NCI-H510A (cell line): Measurements from ENCODE around the gene KIAA1217.
"Not testable (repeated sequence)": the region's sequence is repeated elsewhere in the genome, so short reads cannot be mapped to it uniquely, and the experiment has no call there.

ENCODE experiments used
- DNase-seq: peaks from one replicate; lab custom pipeline; 2025; lab: John Stamatoyannopoulos, UW

The KIAA1217 gene

DNA sequence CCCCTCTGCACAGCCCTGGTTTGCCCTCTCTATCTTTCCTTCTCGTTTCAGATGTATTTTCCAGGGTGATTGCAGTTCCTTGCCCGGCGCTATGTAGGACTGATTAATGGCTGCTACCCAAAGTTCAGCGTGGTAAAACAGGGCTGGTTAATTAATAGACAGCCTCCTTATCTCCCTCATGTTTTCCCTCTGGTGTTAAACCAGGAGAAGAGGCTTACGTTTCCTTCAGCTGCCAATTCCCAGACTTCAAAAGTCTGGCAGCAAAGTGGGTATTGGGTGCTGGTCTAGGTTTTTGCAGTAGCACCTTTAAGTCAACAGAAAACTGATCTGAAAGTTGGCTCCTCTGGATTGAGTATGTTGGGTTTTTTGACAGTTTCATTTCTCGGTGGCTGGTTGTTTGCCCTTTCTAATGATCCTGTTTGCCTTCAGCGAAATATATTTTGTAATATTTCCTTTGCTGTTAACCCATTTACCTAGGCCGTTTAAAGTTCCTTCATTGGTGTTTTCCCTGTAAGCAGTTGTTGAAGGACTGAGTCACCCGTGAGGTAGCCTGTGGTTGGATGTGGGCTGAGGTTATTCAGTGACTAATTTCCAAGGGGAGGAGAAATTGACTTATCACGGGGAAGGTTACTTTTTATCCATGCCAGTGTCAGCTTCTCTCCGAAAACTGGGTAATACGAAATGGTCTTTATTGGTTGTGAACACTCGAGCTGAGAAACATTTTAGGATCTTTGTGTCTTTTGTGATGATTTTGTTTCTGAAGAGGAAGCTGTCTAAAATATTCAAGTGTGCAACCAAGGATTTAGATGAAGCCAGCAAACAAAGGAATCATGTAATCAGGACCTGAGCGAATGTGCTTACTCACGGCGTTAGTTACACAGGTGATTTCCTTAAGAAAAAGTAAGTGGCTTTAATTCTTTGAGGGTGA, 257.2 kb downstream of the KIAA1217 start:
- no peak for DNase-seq

DNA sequence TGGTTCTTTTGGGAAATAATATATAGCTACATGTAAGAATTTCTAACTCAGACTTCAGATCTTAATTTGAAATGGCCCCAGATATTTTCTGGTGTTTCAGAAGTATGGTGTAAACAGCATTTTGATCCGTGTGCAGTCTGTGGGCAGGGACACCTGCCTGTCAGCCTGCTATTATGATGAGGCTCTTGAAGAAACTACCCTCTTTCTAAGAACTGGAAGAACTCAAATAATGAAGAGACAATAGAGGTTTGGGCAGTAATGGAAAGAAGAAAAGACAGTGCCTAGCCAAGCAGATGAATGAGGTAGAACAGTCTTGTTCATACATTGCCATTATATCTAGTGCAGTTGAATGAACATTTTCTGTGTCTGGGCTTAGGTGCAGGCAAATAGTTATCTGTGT, 258.2 kb downstream of the KIAA1217 start:
- DNase-seq, result no peak

DNA sequence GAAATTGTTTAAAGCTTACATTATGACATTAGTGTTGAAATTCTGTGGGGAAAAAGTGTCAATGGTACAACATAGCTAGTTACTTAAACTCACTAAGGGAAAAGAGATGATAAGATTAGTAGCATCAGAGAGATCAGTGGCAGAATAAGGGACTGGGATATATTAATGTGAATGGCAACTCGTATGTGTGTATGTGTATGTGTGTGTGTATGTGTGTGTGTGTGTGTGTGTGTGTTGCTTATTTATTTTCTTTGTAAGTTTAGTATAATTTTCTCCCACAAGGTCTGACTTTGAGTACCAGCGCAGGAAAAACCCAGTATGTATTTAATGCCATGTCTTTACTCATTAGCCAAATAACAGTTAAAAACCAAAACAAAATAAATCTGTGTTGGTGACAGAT, 258.7 kb downstream of the KIAA1217 start:
- no peak for DNase-seq

DNA sequence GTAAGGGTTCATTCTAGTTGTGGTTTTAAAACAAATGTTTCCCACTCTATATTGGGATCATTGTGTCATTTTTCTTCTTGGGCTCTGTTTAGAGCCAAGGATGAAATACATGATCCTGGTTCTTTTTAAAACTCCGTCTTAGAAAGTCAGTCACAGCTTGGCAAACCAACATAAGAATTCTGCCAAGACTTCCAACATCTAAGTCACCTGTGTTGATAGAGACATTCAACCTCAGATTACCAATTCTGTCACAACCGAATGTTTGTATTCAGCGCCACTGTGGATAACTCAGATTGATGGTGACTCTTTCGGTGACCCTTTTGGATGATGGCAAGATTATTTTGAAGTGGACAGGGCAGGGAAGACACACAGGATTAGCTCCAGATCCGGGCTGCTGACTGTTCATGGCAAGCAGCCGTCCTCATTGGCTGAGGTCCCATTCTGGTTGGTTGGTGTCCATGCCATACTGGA, 259.4 kb downstream of the KIAA1217 start:
- no peak for DNase-seq

DNA sequence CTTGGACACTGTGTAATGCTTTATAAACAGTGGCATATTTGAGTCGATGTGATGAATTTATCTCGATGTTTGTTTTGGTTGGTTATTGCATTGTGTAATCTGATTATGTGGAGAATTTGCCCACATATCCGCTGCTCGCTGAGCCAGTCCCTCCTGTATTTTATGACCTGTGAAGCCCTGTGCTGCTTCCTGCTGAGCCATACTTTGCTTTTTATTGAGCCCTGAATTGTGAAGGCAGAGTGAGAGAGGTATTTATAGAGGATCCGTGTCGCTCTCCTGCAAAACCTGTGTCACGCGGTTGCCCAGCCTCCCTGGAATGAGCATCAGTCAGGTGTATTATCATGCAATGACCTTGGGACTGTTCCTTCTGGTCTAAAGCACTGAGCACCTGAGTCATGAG, 261.1 kb downstream of the KIAA1217 start:
- no peak for DNase-seq

DNA sequence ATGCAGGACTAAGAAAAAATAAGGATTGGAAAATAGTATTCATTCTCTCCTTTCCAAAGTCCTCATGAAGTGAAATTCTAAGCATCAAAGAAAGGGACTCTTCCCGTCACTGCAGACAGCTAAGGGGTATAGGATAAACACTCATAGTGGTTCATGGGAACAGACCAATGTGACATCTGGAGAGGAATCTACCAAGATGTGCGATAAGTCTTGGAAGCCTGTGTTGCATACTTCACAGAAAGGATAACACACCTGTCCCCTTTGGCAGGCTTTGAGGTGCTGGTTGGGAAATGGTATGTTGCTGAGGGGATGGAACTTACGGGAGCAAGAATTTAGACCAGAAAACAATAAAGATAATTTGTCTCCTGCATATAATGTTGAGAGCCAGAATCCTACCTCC, 266.7 kb downstream of the KIAA1217 start:
- DNase-seq, result no peak

DNA sequence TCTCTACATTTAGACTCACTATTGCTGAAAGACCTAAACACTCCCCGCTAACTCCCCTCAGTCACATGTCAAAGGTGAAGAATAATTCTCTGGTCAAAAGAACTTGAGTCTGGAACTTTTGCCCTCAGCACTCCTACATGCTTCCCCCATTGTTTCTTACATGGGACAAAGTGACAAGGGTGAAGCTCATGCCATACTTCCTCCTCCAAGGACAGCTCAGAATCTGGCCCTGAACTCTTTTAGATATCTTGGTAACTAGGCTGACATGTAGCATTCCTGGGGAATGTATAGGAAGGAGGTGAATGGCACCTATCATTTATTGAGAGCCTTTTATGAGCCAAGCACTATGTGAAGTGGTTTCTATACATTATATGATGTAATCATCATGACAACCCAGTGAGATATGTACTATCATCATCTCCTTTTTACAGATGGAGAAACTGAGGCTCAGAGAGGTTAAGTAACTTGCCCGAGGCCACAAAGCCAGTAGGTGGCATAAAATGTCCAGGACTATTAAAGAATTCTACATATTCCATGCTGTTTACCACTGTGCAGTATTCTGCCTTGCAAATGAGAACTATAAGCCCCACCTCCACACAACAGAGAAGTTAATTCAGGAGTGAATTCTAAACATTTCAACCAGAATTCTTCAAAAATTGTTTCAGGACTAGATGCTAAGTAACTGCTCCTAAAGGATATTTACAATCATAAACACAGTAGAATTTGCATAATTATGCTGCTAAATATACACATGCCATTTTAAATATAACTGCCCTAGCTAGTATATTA, 268.2 kb downstream of the KIAA1217 start:
- no peak for DNase-seq

DNA sequence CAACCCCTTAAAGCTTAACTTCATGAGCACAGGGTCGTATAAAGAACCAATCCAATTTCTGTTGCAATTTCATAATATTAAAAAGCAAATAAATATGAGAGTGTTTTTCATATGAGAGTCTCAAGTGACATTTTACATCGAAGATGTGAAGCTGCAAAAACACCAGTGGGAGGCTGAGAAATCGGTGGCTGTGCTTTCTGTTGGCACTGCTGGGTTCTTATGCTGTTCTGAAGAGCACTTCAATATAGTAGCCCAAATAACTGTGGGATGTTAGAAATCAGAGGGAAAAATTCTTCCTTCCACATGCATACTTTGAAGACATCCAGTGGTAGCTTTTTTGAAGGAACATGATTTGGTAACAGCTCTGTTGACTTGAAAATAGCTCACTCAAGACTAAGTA, 269.0 kb downstream of the KIAA1217 start:
- DNase-seq, result no peak

DNA sequence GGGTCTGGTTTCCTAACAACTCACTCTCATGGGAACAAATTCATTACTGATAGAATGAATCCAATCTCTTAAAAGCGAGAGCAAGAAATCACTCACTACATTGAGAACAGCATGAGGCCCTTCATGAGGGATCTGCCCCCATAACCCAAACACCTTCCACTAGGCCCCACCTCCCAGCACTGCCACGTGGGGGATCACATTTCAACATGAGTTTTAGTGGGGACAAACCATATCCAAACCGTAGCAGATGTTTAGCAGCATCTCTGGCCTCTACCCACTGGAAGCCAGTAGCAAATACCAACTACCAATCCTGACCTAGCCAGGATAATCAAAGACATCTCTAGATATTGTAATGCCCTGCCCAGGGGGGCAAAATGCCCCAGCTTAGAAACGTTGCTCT, 270.9 kb downstream of the KIAA1217 start:
- DNase-seq, result no peak

DNA sequence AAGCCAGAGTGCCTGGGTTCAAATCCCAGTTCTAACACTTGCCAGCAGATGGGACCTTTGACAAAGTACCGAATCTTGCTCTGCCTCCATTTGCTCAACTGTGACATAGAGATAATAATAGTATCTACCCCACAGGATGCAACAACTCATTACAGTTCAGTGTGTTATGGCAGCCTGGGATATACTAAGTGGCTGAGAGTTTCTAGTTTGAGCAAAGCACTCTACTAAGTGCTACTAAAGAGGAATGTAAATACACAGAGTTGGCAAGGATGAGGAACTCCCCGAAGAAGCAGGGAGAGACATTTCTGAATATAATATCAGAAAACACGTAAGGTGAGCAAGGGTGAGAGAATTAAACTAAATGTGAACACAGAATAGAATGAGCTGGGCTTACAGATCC, 271.5 kb downstream of the KIAA1217 start:
- no peak for DNase-seq

DNA sequence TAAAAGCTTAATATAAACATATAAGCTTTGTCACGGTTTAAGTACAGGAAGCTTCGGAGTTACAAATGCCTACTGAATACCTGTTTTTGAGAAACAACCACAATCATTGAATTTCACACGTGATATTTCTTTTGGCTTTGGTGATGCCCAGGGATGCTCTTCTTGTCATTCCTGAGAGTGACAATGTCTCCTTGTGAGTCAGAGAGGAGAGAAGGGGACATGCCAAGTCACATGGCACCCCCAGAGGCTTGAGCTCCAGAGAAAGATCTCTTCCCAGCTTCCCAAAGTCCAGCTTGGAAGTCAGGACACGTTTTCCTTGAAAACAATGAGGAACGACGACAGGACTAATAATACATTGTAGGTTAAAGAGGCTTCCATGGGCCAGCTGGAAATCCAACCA, 272.3 kb downstream of the KIAA1217 start:
- DNase-seq, result no peak

DNA sequence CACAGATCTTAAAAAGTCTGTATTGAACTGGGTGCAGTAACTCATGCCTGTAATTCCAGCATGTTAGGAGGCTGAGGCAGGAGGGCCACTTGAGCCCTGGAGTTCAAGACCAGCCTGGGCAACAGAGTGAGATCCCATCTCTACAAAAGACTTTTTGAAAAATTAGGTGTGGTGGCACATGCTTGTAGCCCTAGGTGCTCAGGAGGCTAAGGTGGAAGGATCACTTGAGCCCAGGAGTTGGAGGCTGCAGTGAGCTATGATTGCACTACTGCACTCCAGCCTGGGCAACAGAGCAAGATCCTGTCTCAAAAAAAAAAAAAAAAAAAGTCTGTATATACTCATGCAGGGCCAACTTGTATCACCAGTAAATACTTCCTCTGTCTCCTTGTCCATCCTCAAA, 273.8 kb downstream of the KIAA1217 start:
- DNase-seq, result not testable (repeated sequence)

DNA sequence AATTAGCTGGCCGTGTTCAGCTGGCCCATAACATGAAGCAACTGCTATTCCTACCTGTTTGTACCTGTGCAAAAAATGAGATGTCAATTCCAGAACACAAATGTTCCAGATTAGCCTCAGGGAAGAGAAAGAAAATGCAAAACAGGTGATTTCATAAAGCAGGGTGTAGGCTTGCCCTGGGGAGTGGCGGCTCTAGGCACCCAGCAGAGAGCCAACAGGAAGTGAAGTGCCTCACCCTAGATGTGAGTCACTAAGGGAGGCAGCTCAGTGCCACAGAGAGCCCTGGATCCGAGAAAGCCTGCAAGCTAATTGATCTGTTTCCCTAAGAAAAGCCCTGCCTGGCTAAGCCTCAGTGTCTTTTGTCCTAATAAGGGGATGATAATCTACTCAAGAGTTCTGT, 274.8 kb downstream of the KIAA1217 start:
- DNase-seq, result no peak

DNA sequence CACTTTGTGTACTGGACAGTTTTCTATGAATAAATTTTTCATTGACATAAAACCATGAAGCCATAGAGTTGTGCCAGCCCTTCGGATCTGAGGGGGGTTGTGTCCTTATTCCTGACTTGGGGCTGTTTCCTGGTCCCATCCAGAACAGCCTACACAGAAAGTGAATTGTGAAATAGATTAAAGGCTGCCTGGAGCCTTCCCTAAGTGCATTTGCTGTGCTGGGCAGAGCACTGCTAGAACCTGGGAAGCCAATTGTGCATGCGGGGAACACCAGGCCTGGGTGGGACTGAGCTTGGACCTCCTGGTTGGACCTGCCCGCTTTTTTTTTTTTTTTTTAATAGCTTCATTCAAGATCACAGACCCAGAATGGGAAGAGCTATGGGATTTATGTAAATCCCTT, 275.8 kb downstream of the KIAA1217 start:
- DNase-seq, result no peak

DNA sequence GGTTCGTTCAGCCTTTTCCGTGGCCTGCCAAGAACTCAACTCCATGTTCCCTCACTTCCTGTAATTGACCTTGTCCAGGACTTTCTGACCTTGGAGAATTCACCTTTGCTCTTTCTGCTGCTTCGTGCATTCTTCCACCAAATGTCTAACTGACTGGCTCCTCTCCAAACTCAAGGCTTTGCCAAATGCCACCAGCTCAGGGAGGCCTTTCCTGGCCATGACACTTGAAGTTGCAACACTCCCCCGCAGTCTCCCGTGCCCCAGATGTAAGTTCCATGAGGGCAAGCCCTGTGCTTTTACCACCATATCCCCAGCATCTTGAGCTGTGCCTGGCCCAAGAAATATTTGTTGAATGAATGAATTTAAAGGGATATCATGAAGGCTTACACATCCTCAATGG, 276.4 kb downstream of the KIAA1217 start:
- no peak for DNase-seq

DNA sequence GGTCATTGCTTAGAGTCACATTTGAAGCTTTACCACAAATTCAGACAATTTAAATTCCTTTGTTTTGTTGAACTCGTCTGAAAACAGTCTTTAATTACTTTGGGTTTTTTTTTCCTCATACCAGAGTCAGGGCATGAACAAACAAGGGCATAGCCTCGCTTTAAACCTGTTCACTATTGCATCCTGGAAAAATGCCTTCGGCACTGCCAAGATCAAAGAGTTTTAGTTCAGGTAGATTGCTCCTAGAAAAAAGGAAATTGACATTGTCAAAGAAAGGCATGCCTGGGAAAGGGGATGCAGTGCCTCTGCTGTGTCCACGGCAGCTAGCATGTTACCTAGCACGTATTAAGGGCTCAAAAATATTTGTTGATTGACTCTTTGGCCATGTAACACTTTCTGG, 279.7 kb downstream of the KIAA1217 start:
- DNase-seq, result no peak

DNA sequence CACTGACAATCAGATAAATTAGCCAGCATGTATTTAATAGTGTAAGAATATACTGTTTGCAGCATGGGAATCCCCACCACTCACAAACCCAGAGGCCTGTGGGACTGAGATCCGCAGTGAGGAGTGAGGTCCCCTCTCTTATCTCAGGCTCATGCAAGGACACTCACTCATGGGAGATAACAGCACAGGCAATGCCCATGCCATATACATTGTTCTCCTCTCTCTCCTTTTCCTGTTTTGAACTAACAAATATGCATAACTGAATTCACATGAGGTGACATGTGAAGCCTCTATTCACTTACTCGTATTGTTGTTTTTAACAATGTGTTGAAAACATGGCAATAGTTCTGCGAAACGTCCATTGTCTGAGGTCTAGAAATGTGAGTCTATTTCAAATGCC, 284.2 kb downstream of the KIAA1217 start:
- DNase-seq, result no peak

DNA sequence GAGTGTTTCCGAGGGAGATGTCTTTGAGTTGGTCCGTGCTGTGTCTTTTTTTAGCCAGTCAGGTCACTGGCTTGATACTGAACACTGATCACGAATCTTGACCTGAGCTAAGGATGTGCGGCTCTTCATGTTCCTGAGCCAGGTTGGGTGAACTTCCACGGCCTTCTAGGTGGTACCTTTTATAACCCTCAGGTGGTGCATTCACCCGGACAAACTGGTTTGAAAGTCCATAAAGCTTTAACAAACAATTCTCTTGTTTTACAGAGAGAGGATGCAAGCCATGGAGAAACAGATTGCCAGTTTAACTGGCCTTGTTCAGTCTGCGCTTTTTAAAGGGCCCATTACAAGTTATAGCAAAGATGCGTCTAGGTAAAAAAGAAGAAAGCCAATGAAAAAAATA, 285.3 kb downstream of the KIAA1217 start:
- no peak for DNase-seq

DNA sequence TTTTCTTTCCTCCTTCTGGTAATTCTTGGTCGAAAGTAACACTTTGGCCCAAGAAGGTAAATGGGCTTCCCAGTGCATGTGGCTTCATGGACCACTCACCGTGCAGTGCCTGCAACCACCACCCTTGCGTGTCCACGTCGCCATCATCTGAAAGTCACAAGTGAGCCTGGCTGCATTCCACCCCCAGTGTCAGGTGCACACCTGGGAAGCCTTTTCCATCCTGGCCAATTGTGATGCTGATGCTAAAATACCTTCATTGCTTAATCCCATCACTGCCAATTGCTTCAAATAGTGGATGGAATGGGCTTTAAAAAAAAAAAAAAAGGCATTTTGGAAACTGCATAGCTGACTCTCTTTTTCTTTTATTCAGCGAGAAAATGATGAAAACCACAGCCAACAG, 285.8 kb downstream of the KIAA1217 start:
- no peak for DNase-seq

DNA sequence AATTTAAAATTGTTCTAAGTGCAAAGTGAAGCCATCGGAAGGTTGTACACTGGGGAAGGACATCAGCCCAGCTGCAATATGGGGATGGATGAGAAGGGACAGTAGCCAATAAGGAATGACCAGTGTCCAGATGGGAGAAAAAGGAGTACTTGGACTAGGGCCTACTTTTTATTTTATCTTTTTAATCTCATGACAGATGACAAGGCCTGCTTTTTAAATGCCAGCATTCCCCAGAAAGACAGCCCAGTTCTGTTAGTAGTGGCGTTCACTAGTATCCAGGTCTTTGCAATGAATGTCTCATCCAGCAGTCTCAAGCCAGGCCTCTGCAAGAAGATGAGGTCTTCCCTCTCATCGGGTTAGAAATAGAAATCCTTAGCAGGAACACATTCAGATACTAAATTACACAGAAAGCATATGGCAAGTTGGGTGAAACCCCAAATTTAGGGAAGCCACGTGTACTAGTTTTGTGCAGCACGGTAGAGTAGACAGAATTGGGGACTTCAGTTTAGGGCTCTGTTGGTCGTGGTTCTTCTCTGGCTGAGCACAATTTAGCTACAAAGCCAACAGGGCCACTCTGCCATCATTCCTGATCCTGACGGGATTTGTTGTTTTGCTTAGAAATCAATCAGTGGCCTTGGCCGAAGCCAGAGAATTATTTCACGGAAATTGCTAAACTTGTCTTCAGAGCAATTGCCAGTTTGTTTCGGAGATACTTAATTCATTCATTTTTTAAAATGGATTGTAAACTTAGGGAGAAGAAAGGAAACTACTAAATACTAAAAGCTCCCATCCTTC, 286.9 kb downstream of the KIAA1217 start:
- DNase-seq, result no peak

DNA sequence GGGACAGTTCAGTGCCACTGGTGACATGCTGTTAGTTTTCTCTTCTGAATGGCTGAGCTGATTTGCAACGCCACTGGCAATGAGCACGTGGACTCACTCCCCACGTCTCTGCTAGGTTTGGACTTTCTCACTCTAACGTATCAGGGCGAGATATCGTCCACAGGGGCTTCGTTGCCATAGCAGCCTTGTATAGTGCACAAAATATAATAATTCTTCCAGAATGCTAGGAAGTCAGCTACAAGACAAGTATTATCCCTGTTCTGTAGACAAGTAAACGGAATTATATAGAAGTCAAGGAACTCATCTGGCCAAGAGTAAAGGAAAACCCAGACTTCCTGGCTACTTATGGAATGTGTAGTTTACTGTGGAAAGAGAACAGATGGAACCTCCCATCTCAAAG, 288.0 kb downstream of the KIAA1217 start:
- DNase-seq, result no peak

DNA sequence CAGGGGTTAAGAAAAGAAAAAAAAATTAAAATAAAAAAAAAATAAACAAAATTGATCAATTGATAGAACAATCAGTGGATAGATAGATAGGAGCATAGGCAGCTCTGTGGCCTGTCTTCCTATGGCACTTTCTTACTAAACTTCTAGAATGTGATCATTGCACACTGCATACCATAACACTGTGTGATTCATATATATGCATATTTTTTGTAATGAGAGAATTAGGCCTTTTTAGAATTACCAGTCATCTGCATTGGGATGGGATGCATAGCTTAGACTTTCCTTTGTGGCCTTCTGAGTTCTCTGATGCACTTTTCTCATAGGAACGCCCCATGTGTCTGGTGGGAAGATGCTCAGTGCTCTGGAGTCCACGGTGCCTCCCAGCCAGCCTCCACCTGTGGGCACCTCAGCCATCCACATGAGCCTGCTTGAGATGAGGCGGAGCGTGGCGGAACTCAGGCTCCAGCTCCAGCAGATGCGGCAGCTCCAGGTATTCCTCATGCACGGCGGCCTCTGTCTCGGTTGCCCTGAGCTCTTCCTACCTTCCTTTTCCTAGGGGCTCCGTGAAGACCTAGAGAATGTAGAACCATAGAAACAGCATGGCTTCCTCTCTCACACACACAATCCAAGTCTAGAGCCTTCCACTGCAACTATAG, 292.2 kb downstream of the KIAA1217 start:
- DNase-seq, result no peak
